Measurements from ENCODE around the gene MFAP4.

The MFAP4 gene

GRCh38 chr17:19348081-19348650 is 38.8 kb downstream of the MFAP4 start:
- no peak overlapping the region for H3K4me3 ChIP-seq (ENCODE audit: low read length)
- TF ChIP-seq ZNF274 (IDR thresholded peaks at IDR 0.05; ENCODE audit: low read depth, low read length) = no peak

GRCh38 chr17:19347323-19348080 is 39.5 kb downstream of the MFAP4 start:
- TF ChIP-seq ZNF274 (IDR thresholded peaks at IDR 0.05; ENCODE audit: low read depth, low read length) = no peak
- no peak overlapping the region for H3K4me3 ChIP-seq (ENCODE audit: low read length)

- no peak overlapping the region for H3K4me3 ChIP-seq (ENCODE audit: low read length)
- TF ChIP-seq ZNF274 (IDR thresholded peaks at IDR 0.05; ENCODE audit: low read depth, low read length) = no peak
Measured at GRCh38 chr17:19346351-19347255, 40.4 kb downstream of the MFAP4 start.

- no peak for TF ChIP-seq ZNF274 (IDR thresholded peaks at IDR 0.05; ENCODE audit: low read depth, low read length)
- H3K4me3 ChIP-seq (ENCODE audit: low read length) = no peak overlapping the region
Measured at GRCh38 chr17:19345486-19346350, 41.3 kb downstream of the MFAP4 start.

- no peak overlapping the region for H3K4me3 ChIP-seq (ENCODE audit: low read length)
- no peak for TF ChIP-seq ZNF274 (IDR thresholded peaks at IDR 0.05; ENCODE audit: low read depth, low read length)
Measured at GRCh38 chr17:19345067-19345460, 41.9 kb downstream of the MFAP4 start.

GRCh38 chr17:19344311-19345066 is 42.5 kb downstream of the MFAP4 start:
- TF ChIP-seq ZNF274 (IDR thresholded peaks at IDR 0.05; ENCODE audit: low read depth, low read length) = no peak
- H3K4me3 ChIP-seq (ENCODE audit: low read length) = no peak overlapping the region

- TF ChIP-seq ZNF274 (IDR thresholded peaks at IDR 0.05; ENCODE audit: low read depth, low read length) = no peak
- no peak overlapping the region for H3K4me3 ChIP-seq (ENCODE audit: low read length)
Measured at GRCh38 chr17:19343671-19344151, 43.3 kb downstream of the MFAP4 start.

- H3K4me3 ChIP-seq (ENCODE audit: low read length) = no peak overlapping the region
- no peak for TF ChIP-seq ZNF274 (IDR thresholded peaks at IDR 0.05; ENCODE audit: low read depth, low read length)
Measured at GRCh38 chr17:19343256-19343630, 43.7 kb downstream of the MFAP4 start.

- no peak overlapping the region for H3K4me3 ChIP-seq (ENCODE audit: low read length)
- TF ChIP-seq ZNF274 (IDR thresholded peaks at IDR 0.05; ENCODE audit: low read depth, low read length) = no peak
Measured at GRCh38 chr17:19342611-19343255, 44.3 kb downstream of the MFAP4 start.

GRCh38 chr17:19341641-19342610 is 45.1 kb downstream of the MFAP4 start:
- H3K4me3 ChIP-seq (ENCODE audit: low read length) = no peak overlapping the region
- no peak for TF ChIP-seq ZNF274 (IDR thresholded peaks at IDR 0.05; ENCODE audit: low read depth, low read length)

- TF ChIP-seq ZNF274 (IDR thresholded peaks at IDR 0.05; ENCODE audit: low read depth, low read length) = no peak
- H3K4me3 ChIP-seq (ENCODE audit: low read length) = no peak overlapping the region
Measured at GRCh38 chr17:19341211-19341631, 45.8 kb downstream of the MFAP4 start.

All from GM08714 (cell line).